Inflammatory macrophage treated with lipopolysaccharide for 4 hours (primary cell): ENCODE data around the gene PGA3.
"Not testable (repeated sequence)": the region's sequence is repeated elsewhere in the genome, so short reads cannot be mapped to it uniquely, and the experiment has no call there.

ENCODE experiments used
- DNase-seq: peaks from one replicate; pipeline ENCODE4 v3.0.0-alpha.2; 2020

Gene PGA3

GRCh38 chr11:61202950-61203746 is at the start of gene PGA3:
TSS of gene PGA3 (plus strand) at chr11:61203515. CDS start at chr11:61203565, 50 bp downstream.
- DNase-seq = not testable (repeated sequence)

- DNase-seq = peak; percentile 28
Observed at GRCh38 chr11:61153593-61154095, 49.7 kb upstream of the PGA3 start.

- no peak for DNase-seq
Observed at GRCh38 chr11:61154528-61154927, 48.8 kb upstream of the PGA3 start.

GRCh38 chr11:61155312-61155711 is 48.0 kb upstream of the PGA3 start:
- no peak for DNase-seq

- DNase-seq = no peak
Observed at GRCh38 chr11:61155741-61156140, 47.6 kb upstream of the PGA3 start.

- peak; percentile 32 for DNase-seq
Observed at GRCh38 chr11:61157743-61158142, 45.6 kb upstream of the PGA3 start.

GRCh38 chr11:61158691-61159381 is 44.5 kb upstream of the PGA3 start:
- peak; percentile 86 for DNase-seq

- DNase-seq = peak; percentile 10
Observed at GRCh38 chr11:61160487-61161189, 42.7 kb upstream of the PGA3 start.

GRCh38 chr11:61161190-61162091 is 41.9 kb upstream of the PGA3 start, which contains the start of gene VPS37C:
TSS of gene VPS37C (minus strand) at chr11:61161426. CDS start at chr11:61138829, 22,597 bp downstream.
- peak; percentile 93 for DNase-seq

GRCh38 chr11:61162092-61162941 is 41.0 kb upstream of the PGA3 start:
- peak; percentile 87 for DNase-seq

- DNase-seq = no peak
Observed at GRCh38 chr11:61163021-61163420, 40.3 kb upstream of the PGA3 start.

- peak; percentile 98 for DNase-seq
Observed at GRCh38 chr11:61163714-61164605, 39.4 kb upstream of the PGA3 start.

GRCh38 chr11:61164606-61165424 is 38.5 kb upstream of the PGA3 start:
- DNase-seq = no peak

- DNase-seq = not testable (repeated sequence)
Observed at GRCh38 chr11:61165785-61166184, 37.5 kb upstream of the PGA3 start.

- not testable (repeated sequence) for DNase-seq
Observed at GRCh38 chr11:61166331-61166730, 37.0 kb upstream of the PGA3 start.

- DNase-seq = no peak
Observed at GRCh38 chr11:61168042-61168688, 35.1 kb upstream of the PGA3 start.

GRCh38 chr11:61168800-61169199 is 34.5 kb upstream of the PGA3 start:
- peak; percentile 43 for DNase-seq

- no peak for DNase-seq
Observed at GRCh38 chr11:61170566-61170965, 32.7 kb upstream of the PGA3 start.

- no peak for DNase-seq
Observed at GRCh38 chr11:61171907-61172306, 31.4 kb upstream of the PGA3 start.
